B cell (primary cell): ENCODE results near the gene TIMMDC1.

ENCODE experiments used
- EZH2 ChIP-seq: IDR thresholded peaks from 2 replicates; pipeline ENCODE4 v1.6.1; 2012; ENCODE audit warnings: borderline replicate concordance, low read depth, mild to moderate bottlenecking, moderate library complexity, low read length; ENCODE audit not compliant: insufficient read depth, poor library complexity, severe bottlenecking
- TF ChIP-seq, protein P1 (sequence below): fragments of 200-600 bp; IDR thresholded peaks from one replicate; pipeline ENCODE4 v1.8.0; 2022; ENCODE audit warnings: antibody characterized with exemption, mild to moderate bottlenecking

DNA sequence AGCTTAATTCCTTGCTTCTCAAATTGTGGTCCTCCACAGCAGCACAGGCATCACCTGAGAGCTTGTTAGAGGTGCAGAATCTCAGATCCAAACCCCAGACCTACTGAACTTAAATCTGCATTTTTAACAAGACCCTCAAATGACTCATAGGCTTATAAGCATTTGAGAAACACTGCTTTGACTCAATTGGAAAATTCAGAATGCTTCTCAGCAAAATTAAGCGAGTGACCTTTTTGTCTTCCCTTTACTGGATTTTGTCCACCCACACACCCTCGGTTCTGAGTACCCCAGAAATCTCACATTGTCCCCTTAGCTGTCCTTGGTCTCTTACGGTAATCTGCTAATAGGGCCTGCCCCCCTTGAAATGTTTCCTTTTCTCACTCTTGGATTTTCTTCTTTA is 43.2 kb downstream of the TIMMDC1 start:
- TF ChIP-seq, protein P1, sequence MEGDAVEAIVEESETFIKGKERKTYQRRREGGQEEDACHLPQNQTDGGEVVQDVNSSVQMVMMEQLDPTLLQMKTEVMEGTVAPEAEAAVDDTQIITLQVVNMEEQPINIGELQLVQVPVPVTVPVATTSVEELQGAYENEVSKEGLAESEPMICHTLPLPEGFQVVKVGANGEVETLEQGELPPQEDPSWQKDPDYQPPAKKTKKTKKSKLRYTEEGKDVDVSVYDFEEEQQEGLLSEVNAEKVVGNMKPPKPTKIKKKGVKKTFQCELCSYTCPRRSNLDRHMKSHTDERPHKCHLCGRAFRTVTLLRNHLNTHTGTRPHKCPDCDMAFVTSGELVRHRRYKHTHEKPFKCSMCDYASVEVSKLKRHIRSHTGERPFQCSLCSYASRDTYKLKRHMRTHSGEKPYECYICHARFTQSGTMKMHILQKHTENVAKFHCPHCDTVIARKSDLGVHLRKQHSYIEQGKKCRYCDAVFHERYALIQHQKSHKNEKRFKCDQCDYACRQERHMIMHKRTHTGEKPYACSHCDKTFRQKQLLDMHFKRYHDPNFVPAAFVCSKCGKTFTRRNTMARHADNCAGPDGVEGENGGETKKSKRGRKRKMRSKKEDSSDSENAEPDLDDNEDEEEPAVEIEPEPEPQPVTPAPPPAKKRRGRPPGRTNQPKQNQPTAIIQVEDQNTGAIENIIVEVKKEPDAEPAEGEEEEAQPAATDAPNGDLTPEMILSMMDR = no peak
- TF ChIP-seq EZH2 = no peak
